ENCODE data around the gene ERBB4.

ERBB4 gene

GRCh38 chr2:211654211-211654780 is 884.3 kb downstream of the ERBB4 start:
- H3K4me3 ChIP-seq (ENCODE audit: low read length in 2 of 2): no peak overlapping the region
- no peak overlapping the region for H2AFZ ChIP-seq (ENCODE audit: low read length)
- no peak overlapping the region for H3K23ac ChIP-seq (ENCODE audit: low read depth, low read length, poor library complexity)
- no peak overlapping the region for H3K4ac ChIP-seq (ENCODE audit: low read length)
- no peak overlapping the region for H3K4me2 ChIP-seq (ENCODE audit: insufficient read depth, low read length, poor library complexity, severe bottlenecking)
- H3K79me1 ChIP-seq (ENCODE audit: low read depth, low read length): no peaks in the 10 kb centered on the region
- no peaks in the 10 kb centered on the region for H3K27me3 ChIP-seq (ENCODE audit: control insufficient read depth in 3 of 3, insufficient read depth in 3 of 3, low read depth in 1 of 3, low read length in 3 of 3)
- no peak overlapping the region for H2BK15ac ChIP-seq (ENCODE audit: low read length)
- H2AK5ac ChIP-seq (ENCODE audit: low read depth, low read length): no peak overlapping the region
- no peak overlapping the region for H4K8ac ChIP-seq (ENCODE audit: low read depth, low read length)
- no peak overlapping the region for H3K9ac ChIP-seq (ENCODE audit: low read depth, low read length, poor library complexity)
- H3K36me3 ChIP-seq (replicated peaks in 1 of 2; ENCODE audit: control insufficient read depth in 2 of 2, insufficient read depth in 2 of 2, low read length in 2 of 2): no peaks in the 10 kb centered on the region
- H3K14ac ChIP-seq (ENCODE audit: low read length): no peak overlapping the region
- H3K18ac ChIP-seq (ENCODE audit: low read length): no peak overlapping the region
- WGBS, 2 donors (ENCODE audit: extremely low coverage in 2 of 2, insufficient read length in 2 of 2, insufficient replicate concordance in 1 of 2): no CpG with 5 or more reads among the region's 3 CpGs
- H4K91ac ChIP-seq (ENCODE audit: low read depth, low read length, poor library complexity): no peak overlapping the region
- H3K9me3 ChIP-seq (replicated peaks in 1 of 2; ENCODE audit: control insufficient read depth in 2 of 2, insufficient read depth in 1 of 2, low read depth in 1 of 2, low read length in 2 of 2): no peaks in the 10 kb centered on the region
- no peak overlapping the region for H2BK120ac ChIP-seq (ENCODE audit: low read depth, low read length)
- peaks cover 0 to 5% of the 10 kb centered on the region in 2 donors for H3K4me1 ChIP-seq (ENCODE audit: control insufficient read depth in 2 of 2, insufficient read depth in 1 of 2, low read depth in 1 of 2, low read length in 2 of 2)
- H3K27ac ChIP-seq (replicated peaks; ENCODE audit: low read length): no peak overlapping the region
- DNase-seq (ENCODE audit: low spot score): no peak
- H2BK5ac ChIP-seq (ENCODE audit: low read length): no peak overlapping the region
- no peak overlapping the region for H2BK12ac ChIP-seq (ENCODE audit: low read length)

- Histone ChIP-seq H3K18ac (ENCODE audit: low read length) (no peak overlapping the region), H3K4me2 (ENCODE audit: insufficient read depth, low read length, poor library complexity, severe bottlenecking) (no peak overlapping the region), H3K4me3 (ENCODE audit: low read length in 2 of 2) (no peak overlapping the region), H3K4me1 (ENCODE audit: control insufficient read depth in 2 of 2, insufficient read depth in 1 of 2, low read depth in 1 of 2, low read length in 2 of 2) (peaks cover 0 to 8% of the 10 kb centered on the region in 2 donors), H3K27me3 (ENCODE audit: control insufficient read depth in 3 of 3, insufficient read depth in 3 of 3, low read depth in 1 of 3, low read length in 3 of 3) (no peaks in the 10 kb centered on the region), H3K23ac (ENCODE audit: low read depth, low read length, poor library complexity) (no peak overlapping the region), H2BK12ac (ENCODE audit: low read length) (no peak overlapping the region), H3K79me1 (ENCODE audit: low read depth, low read length) (no peaks in the 10 kb centered on the region), H4K8ac (ENCODE audit: low read depth, low read length) (no peak overlapping the region), H2BK15ac (ENCODE audit: low read length) (no peak overlapping the region), H3K9ac (ENCODE audit: low read depth, low read length, poor library complexity) (no peak overlapping the region), H3K14ac (ENCODE audit: low read length) (no peak overlapping the region), H2BK5ac (ENCODE audit: low read length) (no peak overlapping the region), H3K4ac (ENCODE audit: low read length) (no peak overlapping the region), H2AFZ (ENCODE audit: low read length) (no peak overlapping the region), H3K9me3 (replicated peaks in 1 of 2; ENCODE audit: control insufficient read depth in 2 of 2, insufficient read depth in 1 of 2, low read depth in 1 of 2, low read length in 2 of 2) (no peaks in the 10 kb centered on the region), H2BK120ac (ENCODE audit: low read depth, low read length) (no peak overlapping the region), H4K91ac (ENCODE audit: low read depth, low read length, poor library complexity) (no peak overlapping the region), H2AK5ac (ENCODE audit: low read depth, low read length) (no peak overlapping the region), H3K36me3 (replicated peaks in 1 of 2; ENCODE audit: control insufficient read depth in 2 of 2, insufficient read depth in 2 of 2, low read length in 2 of 2) (no peaks in the 10 kb centered on the region), H3K27ac (replicated peaks; ENCODE audit: low read length) (no peak overlapping the region)
- no CpG with 5 or more reads among the region's 1 CpG for WGBS, 2 donors (ENCODE audit: extremely low coverage in 2 of 2, insufficient read length in 2 of 2, insufficient replicate concordance in 1 of 2)
- no peak for DNase-seq (ENCODE audit: low spot score)
Measured at GRCh38 chr2:211652327-211652726, 886.3 kb downstream of the ERBB4 start.

GRCh38 chr2:211649331-211649730 is 889.3 kb downstream of the ERBB4 start:
- WGBS, 2 donors (ENCODE audit: extremely low coverage in 2 of 2, insufficient read length in 2 of 2, insufficient replicate concordance in 1 of 2): no CpG with 5 or more reads among the region's 2 CpGs
- no peaks in the 10 kb centered on the region for H3K27me3 ChIP-seq (ENCODE audit: control insufficient read depth in 3 of 3, insufficient read depth in 3 of 3, low read depth in 1 of 3, low read length in 3 of 3)
- DNase-seq (ENCODE audit: low spot score): peak; percentile 29
- H3K4ac ChIP-seq (ENCODE audit: low read length): no peak overlapping the region
- H3K79me1 ChIP-seq (ENCODE audit: low read depth, low read length): no peaks in the 10 kb centered on the region
- H3K27ac ChIP-seq (replicated peaks; ENCODE audit: low read length): no peak overlapping the region
- no peak overlapping the region for H4K8ac ChIP-seq (ENCODE audit: low read depth, low read length)
- no peak overlapping the region for H2BK15ac ChIP-seq (ENCODE audit: low read length)
- no peaks in the 10 kb centered on the region for H3K9me3 ChIP-seq (replicated peaks in 1 of 2; ENCODE audit: control insufficient read depth in 2 of 2, insufficient read depth in 1 of 2, low read depth in 1 of 2, low read length in 2 of 2)
- no peak overlapping the region for H3K4me3 ChIP-seq (ENCODE audit: low read length in 2 of 2)
- no peak overlapping the region for H3K9ac ChIP-seq (ENCODE audit: low read depth, low read length, poor library complexity)
- H3K23ac ChIP-seq (ENCODE audit: low read depth, low read length, poor library complexity): no peak overlapping the region
- no peak overlapping the region for H4K91ac ChIP-seq (ENCODE audit: low read depth, low read length, poor library complexity)
- no peak overlapping the region for H2BK5ac ChIP-seq (ENCODE audit: low read length)
- no peak overlapping the region for H2BK12ac ChIP-seq (ENCODE audit: low read length)
- peaks cover 0 to 8% of the 10 kb centered on the region in 2 donors for H3K4me1 ChIP-seq (ENCODE audit: control insufficient read depth in 2 of 2, insufficient read depth in 1 of 2, low read depth in 1 of 2, low read length in 2 of 2)
- H2AK5ac ChIP-seq (ENCODE audit: low read depth, low read length): no peak overlapping the region
- no peaks in the 10 kb centered on the region for H3K36me3 ChIP-seq (replicated peaks in 1 of 2; ENCODE audit: control insufficient read depth in 2 of 2, insufficient read depth in 2 of 2, low read length in 2 of 2)
- no peak overlapping the region for H3K14ac ChIP-seq (ENCODE audit: low read length)
- H3K18ac ChIP-seq (ENCODE audit: low read length): no peak overlapping the region
- H3K4me2 ChIP-seq (ENCODE audit: insufficient read depth, low read length, poor library complexity, severe bottlenecking): no peak overlapping the region
- no peak overlapping the region for H2BK120ac ChIP-seq (ENCODE audit: low read depth, low read length)
- H2AFZ ChIP-seq (ENCODE audit: low read length): no peak overlapping the region

- no peak overlapping the region for H3K4me2 ChIP-seq (ENCODE audit: insufficient read depth, low read length, poor library complexity, severe bottlenecking)
- H3K4me1 ChIP-seq (ENCODE audit: control insufficient read depth in 2 of 2, insufficient read depth in 1 of 2, low read depth in 1 of 2, low read length in 2 of 2): no peaks in the 10 kb centered on the region
- H3K4ac ChIP-seq (ENCODE audit: low read length): no peak overlapping the region
- DNase-seq (ENCODE audit: low spot score): no peak
- H3K79me1 ChIP-seq (ENCODE audit: low read depth, low read length): no peaks in the 10 kb centered on the region
- H2BK15ac ChIP-seq (ENCODE audit: low read length): no peak overlapping the region
- H3K23ac ChIP-seq (ENCODE audit: low read depth, low read length, poor library complexity): no peak overlapping the region
- H3K18ac ChIP-seq (ENCODE audit: low read length): no peak overlapping the region
- no peaks in the 10 kb centered on the region for H3K36me3 ChIP-seq (replicated peaks in 1 of 2; ENCODE audit: control insufficient read depth in 2 of 2, insufficient read depth in 2 of 2, low read length in 2 of 2)
- no peaks in the 10 kb centered on the region for H3K9me3 ChIP-seq (replicated peaks in 1 of 2; ENCODE audit: control insufficient read depth in 2 of 2, insufficient read depth in 1 of 2, low read depth in 1 of 2, low read length in 2 of 2)
- no peak overlapping the region for H2BK120ac ChIP-seq (ENCODE audit: low read depth, low read length)
- no peak overlapping the region for H4K91ac ChIP-seq (ENCODE audit: low read depth, low read length, poor library complexity)
- H4K8ac ChIP-seq (ENCODE audit: low read depth, low read length): no peak overlapping the region
- no peak overlapping the region for H2AFZ ChIP-seq (ENCODE audit: low read length)
- no peak overlapping the region for H2BK5ac ChIP-seq (ENCODE audit: low read length)
- H3K4me3 ChIP-seq (ENCODE audit: low read length in 2 of 2): no peak overlapping the region
- no peak overlapping the region for H3K27ac ChIP-seq (replicated peaks; ENCODE audit: low read length)
- no CpG with 5 or more reads among the region's 1 CpG for WGBS, 2 donors (ENCODE audit: extremely low coverage in 2 of 2, insufficient read length in 2 of 2, insufficient replicate concordance in 1 of 2)
- no peaks in the 10 kb centered on the region for H3K27me3 ChIP-seq (ENCODE audit: control insufficient read depth in 3 of 3, insufficient read depth in 3 of 3, low read depth in 1 of 3, low read length in 3 of 3)
- no peak overlapping the region for H2AK5ac ChIP-seq (ENCODE audit: low read depth, low read length)
- no peak overlapping the region for H3K14ac ChIP-seq (ENCODE audit: low read length)
- H2BK12ac ChIP-seq (ENCODE audit: low read length): no peak overlapping the region
- H3K9ac ChIP-seq (ENCODE audit: low read depth, low read length, poor library complexity): no peak overlapping the region
Measured at GRCh38 chr2:211631503-211631902, 907.1 kb downstream of the ERBB4 start.

Data from neuronal stem cell (in vitro differentiated cells).